GM12878 (cell line): ENCODE data around the gene SCLT1. TPM values are rescaled to one million over a fixed set of nuclear protein-coding genes. Genes with fewer than 3 reads are reported as not detected.

ENCODE experiments used
- ATAC-seq: fragments of 200-7000 bp; cut with Tn5 transposase; 3 replicates; pipeline ENCODE4 v1.9.1; 2020; ENCODE audit warnings: mild to moderate bottlenecking, moderate library complexity
- BruUV-seq: library from RNA; stranded (reverse); fragments of 400-500 nt; replicated peaks from 2 replicates; lab custom pipeline; 2021; lab: Mats Ljungman, UMichigan
- CTCF ChIA-PET: fragments of 300-600 bp; sonication (Branson Sonifier 250); formaldehyde crosslinking; extraction: SDS; loops from one replicate; lab custom pipeline; 2021; ENCODE audit warnings: inconsistent platforms; lab: Yijun Ruan, JAX
- POLR2A ChIA-PET: fragments of 350-600 bp; formaldehyde crosslinking; extraction: SDS; loops from one replicate; lab custom pipeline; 2021; ENCODE audit warnings: inconsistent platforms; lab: Charles Lee
- RAD21 ChIA-PET: fragments of 300-600 bp; sonication (Branson Sonifier 250); formaldehyde crosslinking; loops from one replicate; lab custom pipeline; 2023; ENCODE audit warnings: antibody characterized with exemption; ENCODE audit not compliant: unreplicated experiment; lab: Charles Lee
- SMC1A ChIA-PET: fragments of 300-600 bp; sonication (Branson Sonifier 250); formaldehyde crosslinking; loops from one replicate; lab custom pipeline; 2023; ENCODE audit not compliant: unreplicated experiment, uncharacterized antibody; lab: Charles Lee
- DNase-seq: peaks from one replicate; pipeline ENCODE4 v3.0.0-alpha.2; 2011; ENCODE audit warnings: low read depth, low spot score
- FAIRE-seq: peaks from 3 replicates; lab custom pipeline; 2011; peaks lifted over from hg19 to GRCh38; lab: Jason Lieb, UNC
- H2AFZ ChIP-seq: 2 replicates; pipeline ENCODE4 v1.6.0; 2011; ENCODE audit warnings: low read depth, low read length, control low read depth; ENCODE audit not compliant: control insufficient read depth
- H3K27ac ChIP-seq: 2 replicates; pipeline ENCODE4 v1.5.1; 2011; ENCODE audit warnings: control low read depth; ENCODE audit not compliant: control insufficient read depth, insufficient read depth
- H3K27me3 ChIP-seq, 2 experiments: replicated peaks in 1 of 2; 2 replicates each; pipeline versions ENCODE4 v1.6.0 to v1.6.1; 2011; ENCODE audit warnings: low read length in 1 of 2; ENCODE audit not compliant: control insufficient read depth in 2 of 2, insufficient read depth in 2 of 2
- H3K36me3 ChIP-seq, 2 experiments: 2 replicates each; pipeline ENCODE4 v1.5.1; 2011; ENCODE audit warnings: low read length in 1 of 2; ENCODE audit not compliant: control insufficient read depth in 2 of 2, insufficient read depth in 2 of 2
- H3K4me1 ChIP-seq: 2 replicates; pipeline ENCODE4 v1.6.1; 2011; ENCODE audit warnings: mild to moderate bottlenecking, low read length, moderate library complexity, mixed read lengths; ENCODE audit not compliant: control insufficient read depth, insufficient read depth
- H3K4me2 ChIP-seq: 2 replicates; pipeline ENCODE4 v1.6.0; 2011; ENCODE audit warnings: control low read depth; ENCODE audit not compliant: control insufficient read depth, insufficient read depth
- H3K4me3 ChIP-seq: fragments of 200-600 bp; sonication (generic); 2 replicates; pipeline ENCODE4 v1.5.1; 2016
- H3K79me2 ChIP-seq: 2 replicates; pipeline ENCODE4 v1.6.0; 2011; ENCODE audit warnings: low read length; ENCODE audit not compliant: control insufficient read depth, insufficient read depth
- H3K9ac ChIP-seq: 2 replicates; pipeline ENCODE4 v1.8.0; 2011; ENCODE audit warnings: low read length, control low read depth, mixed read lengths; ENCODE audit not compliant: control insufficient read depth, insufficient read depth
- H3K9me3 ChIP-seq: replicated peaks from 3 replicates; pipeline ENCODE4 v1.5.1; 2011; ENCODE audit warnings: mild to moderate bottlenecking, low read length; ENCODE audit not compliant: control insufficient read depth, insufficient read depth
- H4K20me1 ChIP-seq: 2 replicates; pipeline ENCODE4 v1.6.0; 2011; ENCODE audit not compliant: control insufficient read depth, insufficient read depth
- ESRRA ChIP-seq: IDR thresholded peaks from 2 replicates; pipeline ENCODE4 v1.6.1; 2012; ENCODE audit warnings: mild to moderate bottlenecking, low read length, improper control_type of control experiment
- RAD51 ChIP-seq: fragments of 450-650 bp; IDR thresholded peaks from 2 replicates; pipeline ENCODE4 v1.6.1; 2016; ENCODE audit warnings: moderate library complexity, mild to moderate bottlenecking, inconsistent platforms
- REST ChIP-seq: IDR thresholded peaks from 2 replicates; pipeline ENCODE4 v1.6.1; 2012; ENCODE audit warnings: mild to moderate bottlenecking, low read depth, low read length
- SRF ChIP-seq, 2 experiments: IDR thresholded peaks; 2 replicates each; pipeline ENCODE4 v1.6.1; 2011; ENCODE audit warnings: low read depth in 2 of 2, low read length in 2 of 2, mild to moderate bottlenecking in 1 of 2, moderate library complexity in 1 of 2
- ZNF622 ChIP-seq: fragments of 450-650 bp; IDR thresholded peaks from 2 replicates; pipeline ENCODE4 v1.6.1; 2017; ENCODE audit warnings: mild to moderate bottlenecking, inconsistent platforms
- ZNF687 ChIP-seq: fragments of 450-650 bp; IDR thresholded peaks from 2 replicates; pipeline ENCODE4 v1.6.1; 2017; ENCODE audit warnings: mild to moderate bottlenecking, moderate library complexity
- WGBS: methylation state at CpG from one replicate; pipeline ENCODE4 v1.1.6; 2016; ENCODE audit warnings: low lambda C conversion rate; ENCODE audit not compliant: insufficient replicate concordance, insufficient coverage; ENCODE audit errors: missing lambda C conversion rate; 5-methylcytosine and 5-hydroxymethylcytosine counted together
- in situ Hi-C: fragments of 300-500 bp; cut with MboI; formaldehyde crosslinking; loops from 9 replicates; pipeline ENCODE4 v1.14.3; 2018; ENCODE audit warnings: mixed read lengths
- intact Hi-C: fragments of 100-400 bp; cut with micrococcal nuclease; formaldehyde crosslinking; loops from one replicate; pipeline ENCODE4 v1.14.2; 2022; ENCODE audit not compliant: unreplicated experiment
- polyA plus RNA-seq, 11 experiments: library from polyadenylated mRNA; depleted of rRNA in 4 of 11; unstranded in 6 of 11; stranded (reverse) in 5 of 11; fragments of >200 nt; fragmentation: Nextera tagmentation in 4 of 11; fragmentation: Illumina TruSeq in 1 of 11; extraction: Ambion mirVana in 4 of 11; extraction: Trizol in 1 of 11; gene quantifications; 1 replicate in 1 of 11; 2 replicates in 10 of 11; pipeline versions ENCODE4 v1.2.1 to v1.2.3, GENCODE V29; 2011 to 2016; ENCODE audit warnings: inconsistent platforms in 2 of 11, missing spikeins in 2 of 11, low read depth in 1 of 11
- total RNA-seq, 4 experiments: library from RNA; depleted of rRNA in 3 of 4; stranded (reverse); fragments of >200 nt in 3 of 4; fragmentation: Illumina TruSeq in 1 of 4; extraction: Trizol in 1 of 4; gene quantifications; 2 replicates each; pipeline versions ENCODE4 v1.2.1 to v1.2.3, GENCODE V29; 2013 to 2021

The SCLT1 gene
- total and polyA plus RNA-seq, 10 of the 15 experiments (the other 5 are each of a cell fraction or from before 2014, with no cell fraction given), result 7.8 to 31.4 (median 19.6) TPM

- no peaks in the 10 kb centered on the region for H3K9me3 ChIP-seq
- ChIA-PET POLR2A (interaction anchor here (0.5 kb wide), 1 partner anchor 32 kb away, joined by 3 read pairs; no protein-coding TSS in a partner anchor), RAD21 (no interaction called here), SMC1A (no interaction called here), CTCF (no interaction called here)
- no peaks in the 10 kb centered on the region; the same call in 1 of the 2 replicates for H4K20me1 ChIP-seq
- BruUV-seq, result no TSS peak
- H2AFZ ChIP-seq, result no peak overlapping the region
- H3K36me3 ChIP-seq, result peaks cover 41 to 56% of the 10 kb centered on the region in 2 experiments
- no peaks in the 10 kb centered on the region for H3K79me2 ChIP-seq
- no peaks in the 10 kb centered on the region for H3K4me1 ChIP-seq
- in situ Hi-C loops, result no loop called here
- H3K27me3 ChIP-seq, result no peaks in the 10 kb centered on the region
- H3K27ac ChIP-seq, result no peak overlapping the region
- H3K4me3 ChIP-seq, result no peak overlapping the region
- intact Hi-C loops, result no loop called here
- ATAC-seq (no peak), FAIRE-seq (no peak), DNase-seq (no peak)
- H3K4me2 ChIP-seq, result no peak overlapping the region
- H3K9ac ChIP-seq, result no peak overlapping the region
- 86% methylated on average over 7 of the region's 7 CpGs for WGBS
- TF ChIP-seq REST (no peak), ZNF622 (no peak), RAD51 (no peak), ESRRA (no peak), ZNF687 (no peak), SRF (IDR thresholded peaks at IDR 0.05; ENCODE audit: low read depth in 2 of 2, low read length in 2 of 2) (no peak)
These were observed 246.1 kb downstream of the SCLT1 start for GRCh38 chr4:128847082-128847724.
